ENCODE data around the gene LRIF1. TPM values are rescaled to one million over a fixed set of nuclear protein-coding genes. Genes with fewer than 3 reads are reported as not detected.
"Not testable (repeated sequence)": the region's sequence is repeated elsewhere in the genome, so short reads cannot be mapped to it uniquely, and the experiment has no call there.

The LRIF1 gene
- total and polyA plus RNA-seq, 10 donors = 11.2 to 18.4 (median 16.4) TPM

DNA sequence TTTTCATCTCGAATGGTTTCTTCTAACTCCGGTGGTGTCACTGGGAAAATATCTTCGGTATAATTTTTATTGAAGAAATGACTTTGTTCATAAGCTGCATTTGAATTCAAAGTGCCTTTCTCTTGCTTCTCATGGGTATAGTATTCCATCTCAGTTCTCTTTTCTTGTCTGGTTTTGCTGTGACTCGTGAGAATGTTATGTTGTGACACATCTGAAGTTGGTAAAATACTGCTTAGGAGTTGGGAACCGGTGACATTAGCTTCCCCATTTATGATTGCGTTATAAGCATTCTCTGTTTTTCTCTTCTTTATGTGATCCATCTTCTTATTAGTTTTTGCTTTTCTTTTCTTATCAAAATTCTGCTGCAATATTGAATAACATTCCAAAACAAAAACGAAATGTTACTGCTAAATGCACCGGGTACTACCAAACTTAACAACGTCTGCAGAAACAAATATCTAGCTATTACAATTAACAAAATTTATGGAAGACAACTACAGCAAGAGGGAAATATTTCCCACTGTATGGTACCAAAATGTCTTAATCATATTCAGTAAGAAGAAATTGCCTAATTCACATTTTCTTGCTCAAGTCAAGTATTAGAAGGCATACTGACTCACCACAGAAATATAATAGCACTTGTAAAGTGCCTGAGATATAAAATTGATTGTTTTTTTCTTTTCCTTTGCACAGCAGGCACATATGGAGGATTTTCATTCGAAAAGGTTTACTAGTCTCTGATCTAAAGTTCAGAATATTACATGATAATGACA lies 15.5 kb downstream of the LRIF1 start:
- H3K36me3 ChIP-seq = peaks cover 0 to 78% (median 34%) of the 10 kb centered on the region in 6 donors
- H3K27ac ChIP-seq = no peak overlapping the region
- H3K4me3 ChIP-seq = no peak overlapping the region
- WGBS, 5 donors = 84 to 95% (median 91%) methylated on average over 10 of the region's 10 CpGs
- DNase-seq = no peak
- H3K4me1 ChIP-seq = no peaks in the 10 kb centered on the region
- TF ChIP-seq POLR2A (IDR thresholded peaks at IDR 0.05) = no peak
- TF ChIP-seq POLR2AphosphoS5 (IDR thresholded peaks at IDR 0.05) = no peak
- H3K9me3 ChIP-seq = peaks cover 0 to 55% (median 0%) of the 10 kb centered on the region in 8 donors
- H3K27me3 ChIP-seq (replicated peaks in 1 of 7) = no peaks in the 10 kb centered on the region
- intact Hi-C loops (cut with DNase I; ENCODE audit: low total_unique reads) = no loop called here

DNA sequence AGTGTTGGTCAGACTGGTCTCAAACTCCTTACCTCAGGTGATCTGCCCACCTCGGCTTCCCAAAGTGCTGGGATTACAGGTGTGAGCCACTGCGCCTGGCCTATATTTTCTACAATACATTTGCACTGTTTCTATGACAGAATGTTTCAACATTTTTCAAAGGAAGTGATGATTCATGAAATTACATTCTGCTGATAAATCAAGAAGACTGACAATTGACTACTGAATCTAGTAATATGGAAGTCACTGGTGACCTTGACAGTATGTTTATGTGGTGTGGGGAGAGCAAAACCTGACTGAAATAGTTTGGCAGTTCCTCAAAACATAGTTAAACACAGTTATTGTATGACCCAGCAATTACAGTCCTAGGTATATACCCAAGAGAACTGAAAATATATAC lies 18.1 kb downstream of the LRIF1 start:
- TF ChIP-seq, protein P1, sequence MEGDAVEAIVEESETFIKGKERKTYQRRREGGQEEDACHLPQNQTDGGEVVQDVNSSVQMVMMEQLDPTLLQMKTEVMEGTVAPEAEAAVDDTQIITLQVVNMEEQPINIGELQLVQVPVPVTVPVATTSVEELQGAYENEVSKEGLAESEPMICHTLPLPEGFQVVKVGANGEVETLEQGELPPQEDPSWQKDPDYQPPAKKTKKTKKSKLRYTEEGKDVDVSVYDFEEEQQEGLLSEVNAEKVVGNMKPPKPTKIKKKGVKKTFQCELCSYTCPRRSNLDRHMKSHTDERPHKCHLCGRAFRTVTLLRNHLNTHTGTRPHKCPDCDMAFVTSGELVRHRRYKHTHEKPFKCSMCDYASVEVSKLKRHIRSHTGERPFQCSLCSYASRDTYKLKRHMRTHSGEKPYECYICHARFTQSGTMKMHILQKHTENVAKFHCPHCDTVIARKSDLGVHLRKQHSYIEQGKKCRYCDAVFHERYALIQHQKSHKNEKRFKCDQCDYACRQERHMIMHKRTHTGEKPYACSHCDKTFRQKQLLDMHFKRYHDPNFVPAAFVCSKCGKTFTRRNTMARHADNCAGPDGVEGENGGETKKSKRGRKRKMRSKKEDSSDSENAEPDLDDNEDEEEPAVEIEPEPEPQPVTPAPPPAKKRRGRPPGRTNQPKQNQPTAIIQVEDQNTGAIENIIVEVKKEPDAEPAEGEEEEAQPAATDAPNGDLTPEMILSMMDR (IDR thresholded peaks at IDR 0.05 in 8 of 11, conservative IDR thresholded peaks at IDR 0.05 in 3 of 11) = no peak
- TF ChIP-seq POLR2A (IDR thresholded peaks at IDR 0.05) (no peak), POLR2AphosphoS5 (IDR thresholded peaks at IDR 0.05) (no peak)

DNA sequence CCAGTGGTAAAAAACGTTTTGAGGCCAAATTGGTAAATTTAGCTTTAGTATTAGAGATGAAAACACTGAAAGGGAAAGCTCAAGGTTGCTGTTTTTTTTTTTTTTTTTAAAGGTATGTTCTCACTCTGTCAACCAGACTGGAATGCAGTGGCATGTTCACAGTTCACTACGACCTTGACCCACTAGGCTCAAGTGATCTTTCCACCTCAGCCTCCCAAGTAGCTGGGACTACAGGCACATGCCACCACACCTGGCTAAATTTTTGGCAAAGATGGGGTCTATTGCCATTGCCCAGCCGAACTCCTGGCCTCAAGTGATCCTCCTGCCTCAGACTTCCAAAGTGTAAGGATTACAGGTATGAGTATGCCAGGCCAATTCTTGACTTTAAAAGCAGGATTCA lies 18.9 kb downstream of the LRIF1 start:
- intact Hi-C loops (cut with DNase I; ENCODE audit: low total_unique reads) = no loop called here
- 69 to 76% (median 72%) methylated on average over 3 of the region's 3 CpGs for WGBS, 5 donors
- H3K4me3 ChIP-seq = no peak overlapping the region
- H3K27me3 ChIP-seq (replicated peaks in 1 of 7) = no peaks in the 10 kb centered on the region
- H3K27ac ChIP-seq = no peak overlapping the region
- H3K36me3 ChIP-seq = peaks cover 0 to 43% (median 23%) of the 10 kb centered on the region in 6 donors
- peaks cover 0 to 34% (median 0%) of the 10 kb centered on the region in 8 donors for H3K9me3 ChIP-seq
- DNase-seq = no peak
- no peak for TF ChIP-seq POLR2A (IDR thresholded peaks at IDR 0.05)
- no peak for TF ChIP-seq POLR2AphosphoS5 (IDR thresholded peaks at IDR 0.05)
- TF ChIP-seq, protein P1 (IDR thresholded peaks at IDR 0.05 in 8 of 11, conservative IDR thresholded peaks at IDR 0.05 in 3 of 11) = no peak
- H3K4me1 ChIP-seq = no peaks in the 10 kb centered on the region

More for the DNA sequence above, 18.1 kb downstream of the LRIF1 start:
- Histone ChIP-seq H3K27me3 (replicated peaks in 1 of 7) (no peaks in the 10 kb centered on the region), H3K4me3 (no peak overlapping the region), H3K4me1 (no peaks in the 10 kb centered on the region), H3K9me3 (peaks cover 0 to 32% (median 0%) of the 10 kb centered on the region in 8 donors), H3K27ac (no peak overlapping the region), H3K36me3 (peaks cover 0 to 52% (median 24%) of the 10 kb centered on the region in 6 donors)
- 94 to 97% (median 96%) methylated on average over 2 of the region's 2 CpGs for WGBS, 5 donors
- intact Hi-C loops (cut with DNase I; ENCODE audit: low total_unique reads) = no loop called here
- no peak for DNase-seq

DNA sequence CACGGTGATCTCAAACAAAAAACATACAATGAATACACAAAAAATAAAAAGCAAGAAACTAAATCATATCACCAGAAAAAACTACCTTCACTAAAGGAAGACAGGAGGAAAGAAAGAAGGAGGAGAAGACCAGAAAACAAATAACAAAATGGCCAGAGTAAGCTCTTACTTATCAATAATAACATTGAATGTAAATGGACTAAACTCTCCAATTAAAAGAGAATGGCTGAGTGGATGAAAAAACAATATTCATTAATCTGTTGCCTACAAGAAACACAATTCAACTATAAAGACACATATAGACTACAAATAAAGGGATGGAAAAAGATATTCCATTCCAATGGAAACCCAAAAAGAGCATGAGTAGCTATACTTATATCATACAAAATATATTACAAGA lies 27.2 kb downstream of the LRIF1 start:
- TF ChIP-seq, protein P1 (IDR thresholded peaks at IDR 0.05 in 8 of 11, conservative IDR thresholded peaks at IDR 0.05 in 3 of 11) = no peak
- TF ChIP-seq POLR2A (IDR thresholded peaks at IDR 0.05) = no peak
- TF ChIP-seq POLR2AphosphoS5 (IDR thresholded peaks at IDR 0.05) = no peak
- Histone ChIP-seq H3K27me3 (replicated peaks in 1 of 7) (no peaks in the 10 kb centered on the region), H3K36me3 (no peaks in the 10 kb centered on the region), H3K4me1 (no peaks in the 10 kb centered on the region), H3K4me3 (no peak overlapping the region), H3K27ac (no peak overlapping the region), H3K9me3 (peaks cover 0 to 68% (median 45%) of the 10 kb centered on the region in 8 donors)
- WGBS, 5 donors = 84 to 92% (median 91%) methylated on average over 1 of the region's 1 CpG
- intact Hi-C loops (cut with DNase I; ENCODE audit: low total_unique reads) = no loop called here
- no peak for DNase-seq

DNA sequence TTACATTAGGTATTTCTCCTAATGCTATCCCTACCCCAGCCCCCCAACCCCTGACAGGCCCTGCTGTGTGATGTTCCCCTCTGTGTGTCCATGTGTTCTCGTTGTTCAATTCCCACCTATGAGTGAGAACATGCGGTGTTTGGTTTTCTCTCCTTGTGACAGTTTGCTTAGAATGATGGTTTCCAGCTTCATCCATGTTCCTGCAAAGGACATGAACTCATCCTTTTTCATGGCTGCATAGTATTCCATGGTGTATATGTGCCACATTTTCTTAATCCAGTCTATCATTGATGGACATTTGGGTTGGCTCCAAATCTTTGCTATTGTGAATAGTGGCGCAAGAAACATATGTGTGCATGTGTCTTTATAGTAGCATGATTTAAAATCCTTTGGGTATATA lies 32.6 kb downstream of the LRIF1 start:
- WGBS, 5 donors = 76 to 99% (median 83%) methylated on average over 3 of the region's 3 CpGs
- H3K36me3 ChIP-seq; H3K27ac ChIP-seq; DNase-seq; intact Hi-C loops (cut with DNase I; ENCODE audit: low total_unique reads); H3K4me1 ChIP-seq; H3K4me3 ChIP-seq; H3K27me3 ChIP-seq (replicated peaks in 1 of 7): not testable (repeated sequence)
- H3K9me3 ChIP-seq = peaks cover 0 to 55% (median 29%) of the 10 kb centered on the region in 8 donors

Data from spleen (tissue), 11 donors.